ENCODE measurements around the gene PLP2.

GRCh38 chrX:49188468-49189076 lies 16.9 kb downstream of the PLP2 start:
- TF ChIP-seq CTCF (IDR thresholded peaks at IDR 0.05) = no peak
- TF ChIP-seq POLR2A (IDR thresholded peaks at IDR 0.05) = no peak
